DOHH2 (cell line): ENCODE results near the gene IQSEC1.

ENCODE experiments used
- H3F3A ChIP-seq: fragments of 200-600 bp; sonication (generic), shearing (Covaris generic); 2 replicates; pipeline ENCODE4 v1.6.0; 2016; ENCODE audit warnings: antibody characterized with exemption, mild to moderate bottlenecking; ENCODE audit not compliant: control insufficient read depth, insufficient read depth
- H3K27ac ChIP-seq: fragments of 200-600 bp; sonication (generic); 2 replicates; pipeline ENCODE4 v1.5.1; 2014; ENCODE audit warnings: low read depth, mild to moderate bottlenecking, low read length, moderate library complexity
- H3K27me3 ChIP-seq: fragments of 200-600 bp; sonication (generic); 2 replicates; pipeline ENCODE4 v1.6.1; 2014; ENCODE audit warnings: mild to moderate bottlenecking, low read length, mixed read lengths; ENCODE audit not compliant: control insufficient read depth
- H3K36me3 ChIP-seq: fragments of 200-600 bp; sonication (generic); 2 replicates; pipeline ENCODE4 v1.6.1; 2014; ENCODE audit warnings: mild to moderate bottlenecking, low read length, moderate library complexity, mixed read lengths; ENCODE audit not compliant: control insufficient read depth
- H3K4me1 ChIP-seq: fragments of 200-600 bp; sonication (generic); 2 replicates; pipeline ENCODE4 v1.6.1; 2014; ENCODE audit warnings: mild to moderate bottlenecking, low read length, mixed read lengths; ENCODE audit not compliant: control insufficient read depth
- H3K4me2 ChIP-seq: fragments of 200-600 bp; sonication (generic); 2 replicates; pipeline ENCODE4 v1.6.0; 2014; ENCODE audit warnings: mild to moderate bottlenecking, low read length, moderate library complexity
- H3K4me3 ChIP-seq: fragments of 200-600 bp; sonication (generic); 2 replicates; pipeline ENCODE4 v1.5.1; 2014; ENCODE audit warnings: mild to moderate bottlenecking, low read length, mixed read lengths
- H3K79me2 ChIP-seq: fragments of 200-600 bp; sonication (generic); 2 replicates; pipeline ENCODE4 v1.6.1; 2014; ENCODE audit warnings: mild to moderate bottlenecking, low read length, mixed read lengths; ENCODE audit not compliant: control insufficient read depth
- H3K9me2 ChIP-seq: fragments of 200-600 bp; sonication (generic); replicated peaks from 2 replicates; pipeline ENCODE4 v1.6.1; 2014; ENCODE audit warnings: mild to moderate bottlenecking, low read length, mixed read lengths; ENCODE audit not compliant: control insufficient read depth
- H3K9me3 ChIP-seq: fragments of 200-600 bp; sonication (generic); 2 replicates; pipeline ENCODE4 v1.6.1; 2014; ENCODE audit warnings: antibody characterized with exemption, low read length, mixed read lengths; ENCODE audit not compliant: control insufficient read depth, insufficient read depth
- H4K20me1 ChIP-seq: fragments of 200-600 bp; sonication (generic); 2 replicates; pipeline ENCODE4 v1.6.0; 2014; ENCODE audit warnings: low read depth, mild to moderate bottlenecking, antibody characterized with exemption, low read length, moderate library complexity; ENCODE audit not compliant: control insufficient read depth, insufficient read depth
- CTCF ChIP-seq: fragments of 200-600 bp; sonication (generic); IDR thresholded peaks from one replicate; pipeline ENCODE4 v1.5.1; 2014; ENCODE audit warnings: antibody characterized with exemption, mild to moderate bottlenecking, low read depth, low read length; ENCODE audit not compliant: poor library complexity, severe bottlenecking
- EZH2phosphoT487 ChIP-seq: fragments of 200-600 bp; sonication (generic); IDR thresholded peaks from 2 replicates; pipeline ENCODE4 v1.6.1; 2017; ENCODE audit warnings: borderline replicate concordance, mild to moderate bottlenecking, antibody characterized with exemption, low read length, moderate library complexity, mixed read lengths

The IQSEC1 gene

GRCh38 chr3:12903881-12904280 lies 169.3 kb downstream of the IQSEC1 start:
- H3K9me3 ChIP-seq = no peaks in the 10 kb centered on the region
- H3F3A ChIP-seq = no peaks in the 10 kb centered on the region
- no peak overlapping the region for H3K4me3 ChIP-seq
- TF ChIP-seq CTCF (no peak), EZH2phosphoT487 (no peak)
- H3K9me2 ChIP-seq = no peaks in the 10 kb centered on the region
- no peak overlapping the region for H3K4me2 ChIP-seq
- no peak overlapping the region for H3K27ac ChIP-seq
- H4K20me1 ChIP-seq = no peaks in the 10 kb centered on the region
- H3K36me3 ChIP-seq = no peaks in the 10 kb centered on the region
- no peaks in the 10 kb centered on the region for H3K4me1 ChIP-seq
- H3K79me2 ChIP-seq = no peaks in the 10 kb centered on the region
- no peaks in the 10 kb centered on the region for H3K27me3 ChIP-seq

- no peaks in the 10 kb centered on the region for H3K36me3 ChIP-seq
- H3K27me3 ChIP-seq = no peaks in the 10 kb centered on the region
- TF ChIP-seq EZH2phosphoT487 (no peak), CTCF (no peak)
- H3K4me2 ChIP-seq = no peak overlapping the region
- H3K9me2 ChIP-seq = no peaks in the 10 kb centered on the region
- H3K9me3 ChIP-seq = no peaks in the 10 kb centered on the region
- no peak overlapping the region for H3K27ac ChIP-seq
- no peak overlapping the region for H3K4me3 ChIP-seq
- H4K20me1 ChIP-seq = no peaks in the 10 kb centered on the region
- no peaks in the 10 kb centered on the region for H3K4me1 ChIP-seq
- H3F3A ChIP-seq = no peaks in the 10 kb centered on the region
- no peaks in the 10 kb centered on the region for H3K79me2 ChIP-seq
Observed at GRCh38 chr3:12903000-12903800, 170.0 kb downstream of the IQSEC1 start.

- Histone ChIP-seq H3K27ac (no peak overlapping the region), H3K79me2 (no peaks in the 10 kb centered on the region)
Observed at GRCh38 chr3:12902181-12902999, 170.8 kb downstream of the IQSEC1 start.

More at GRCh38 chr3:12902181-12902999, 170.8 kb downstream of the IQSEC1 start:
- no peaks in the 10 kb centered on the region for H3K9me2 ChIP-seq
- no peaks in the 10 kb centered on the region for H3K9me3 ChIP-seq
- H4K20me1 ChIP-seq = no peaks in the 10 kb centered on the region
- no peaks in the 10 kb centered on the region for H3K4me1 ChIP-seq
- TF ChIP-seq CTCF (no peak), EZH2phosphoT487 (no peak)
- no peak overlapping the region for H3K4me3 ChIP-seq
- no peaks in the 10 kb centered on the region for H3K27me3 ChIP-seq
- H3K36me3 ChIP-seq = no peaks in the 10 kb centered on the region
- H3F3A ChIP-seq = no peaks in the 10 kb centered on the region
- H3K4me2 ChIP-seq = no peak overlapping the region
